NCI-H2196 treated with DMSO at 0.1 percent for 48 hours (cell line): ENCODE measurements around the gene MYOG.

Source experiments
- DNase-seq: peaks from one replicate; lab custom pipeline; 2025; ENCODE audit not compliant: unreplicated experiment; lab: John Stamatoyannopoulos, UW

MYOG gene

GRCh38 chr1:203048086-203048485 is 37.7 kb downstream of the MYOG start:
- DNase-seq: no peak

- DNase-seq: no peak
These were observed 38.7 kb downstream of the MYOG start for GRCh38 chr1:203046984-203047630.

DNA sequence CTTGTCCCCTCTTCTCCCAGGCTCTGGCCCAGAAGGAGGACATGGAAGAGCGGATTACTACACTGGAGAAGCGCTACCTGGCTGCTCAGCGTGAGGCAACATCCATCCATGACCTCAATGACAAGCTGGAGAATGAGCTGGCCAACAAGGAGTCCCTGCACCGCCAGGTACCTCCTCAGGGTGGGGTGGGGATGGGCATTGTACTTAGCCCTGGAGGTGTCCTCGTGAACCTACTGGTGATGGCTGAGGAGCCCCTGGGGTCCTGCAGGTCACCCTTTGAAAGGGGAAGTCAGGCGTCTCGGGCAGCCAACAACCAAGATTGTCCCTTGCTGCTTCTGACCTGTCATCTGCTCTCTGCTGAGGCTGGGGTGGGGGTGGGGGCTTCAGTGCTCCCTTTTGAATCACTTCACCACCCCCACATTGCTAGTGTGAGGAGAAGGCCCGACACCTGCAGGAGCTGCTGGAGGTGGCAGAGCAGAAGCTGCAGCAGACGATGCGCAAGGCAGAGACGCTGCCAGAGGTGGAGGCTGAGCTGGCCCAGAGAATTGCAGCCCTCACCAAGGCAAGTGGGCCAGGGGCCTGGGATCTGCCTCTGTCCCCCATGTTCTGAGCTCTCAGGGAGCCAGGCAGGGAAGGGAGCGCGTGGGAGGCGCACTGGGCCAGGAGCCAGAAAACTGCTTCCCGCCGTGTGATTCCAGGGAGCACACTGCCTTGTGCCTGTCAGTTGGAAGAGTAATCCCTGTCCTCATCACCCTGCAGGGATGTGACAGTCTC is 39.8 kb downstream of the MYOG start:
- DNase-seq: no peak

GRCh38 chr1:203045336-203045735 is 40.5 kb downstream of the MYOG start:
- no peak for DNase-seq

DNA sequence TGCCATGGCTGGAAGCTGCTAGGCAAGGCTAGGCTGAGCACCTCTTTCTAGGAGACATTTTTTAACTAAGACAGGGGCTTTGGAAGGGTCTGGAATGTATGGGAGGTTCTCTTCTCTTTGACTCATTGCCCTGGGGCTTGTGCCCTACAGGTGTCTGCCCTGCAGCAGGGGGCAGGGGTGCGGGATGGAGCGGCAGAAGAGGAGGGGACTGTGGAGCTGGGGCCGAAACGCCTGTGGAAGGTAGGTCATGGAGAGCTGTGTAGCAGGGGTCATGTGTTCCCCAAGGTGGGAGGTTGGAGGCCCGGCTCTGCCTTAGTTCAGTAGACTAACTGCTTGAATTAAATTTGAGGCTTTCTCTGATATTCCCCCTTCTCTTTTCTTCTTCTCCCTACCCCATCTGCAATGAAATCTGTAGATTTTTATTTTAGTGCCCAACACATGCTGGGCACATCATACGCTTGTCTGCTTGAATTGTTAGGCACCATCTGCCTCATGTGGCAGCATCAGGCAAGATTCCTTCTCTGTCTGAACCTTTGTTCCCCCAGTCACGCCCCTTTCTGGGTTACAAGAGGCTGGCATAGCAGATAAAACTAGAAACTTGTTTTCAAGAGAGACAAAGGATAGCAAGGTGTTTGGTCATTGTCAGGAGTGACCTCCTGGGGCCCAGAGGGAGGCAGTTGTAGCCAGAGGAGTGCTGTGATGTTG is 41.1 kb downstream of the MYOG start:
- no peak for DNase-seq

DNA sequence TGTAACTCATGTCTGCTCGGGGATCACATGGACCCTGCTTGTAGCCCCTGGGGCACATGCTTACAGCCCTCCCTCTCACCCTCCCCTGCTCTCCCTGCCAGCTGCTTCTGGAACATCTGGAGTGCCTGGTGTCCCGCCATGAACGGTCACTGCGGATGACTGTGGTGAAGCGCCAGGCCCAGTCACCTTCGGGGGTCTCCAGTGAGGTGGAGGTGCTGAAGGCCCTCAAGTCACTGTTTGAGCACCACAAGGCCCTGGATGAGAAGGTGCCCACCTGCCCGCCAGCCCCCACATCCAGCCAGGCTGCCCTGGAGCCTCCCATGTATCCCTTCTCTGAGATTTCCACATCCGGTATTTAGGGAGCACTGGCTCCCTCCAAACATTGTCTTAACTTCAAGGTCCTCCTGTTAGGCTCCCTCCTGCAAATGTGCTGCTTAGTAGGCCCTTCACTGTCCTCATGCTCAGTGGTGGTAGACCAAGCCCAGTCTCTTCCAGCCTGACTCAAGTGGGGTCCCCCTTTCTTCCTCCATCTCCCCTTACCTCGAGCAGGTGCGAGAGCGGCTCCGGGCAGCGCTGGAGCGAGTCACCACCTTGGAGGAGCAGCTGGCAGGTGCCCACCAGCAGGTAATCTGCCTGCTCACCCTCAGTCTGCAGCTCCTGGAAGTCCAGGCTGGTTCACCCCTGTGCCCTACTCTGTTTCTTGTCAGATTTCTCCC is 41.8 kb downstream of the MYOG start:
- no peak for DNase-seq

GRCh38 chr1:203041351-203041932 is 44.4 kb downstream of the MYOG start:
- DNase-seq: no peak

DNA sequence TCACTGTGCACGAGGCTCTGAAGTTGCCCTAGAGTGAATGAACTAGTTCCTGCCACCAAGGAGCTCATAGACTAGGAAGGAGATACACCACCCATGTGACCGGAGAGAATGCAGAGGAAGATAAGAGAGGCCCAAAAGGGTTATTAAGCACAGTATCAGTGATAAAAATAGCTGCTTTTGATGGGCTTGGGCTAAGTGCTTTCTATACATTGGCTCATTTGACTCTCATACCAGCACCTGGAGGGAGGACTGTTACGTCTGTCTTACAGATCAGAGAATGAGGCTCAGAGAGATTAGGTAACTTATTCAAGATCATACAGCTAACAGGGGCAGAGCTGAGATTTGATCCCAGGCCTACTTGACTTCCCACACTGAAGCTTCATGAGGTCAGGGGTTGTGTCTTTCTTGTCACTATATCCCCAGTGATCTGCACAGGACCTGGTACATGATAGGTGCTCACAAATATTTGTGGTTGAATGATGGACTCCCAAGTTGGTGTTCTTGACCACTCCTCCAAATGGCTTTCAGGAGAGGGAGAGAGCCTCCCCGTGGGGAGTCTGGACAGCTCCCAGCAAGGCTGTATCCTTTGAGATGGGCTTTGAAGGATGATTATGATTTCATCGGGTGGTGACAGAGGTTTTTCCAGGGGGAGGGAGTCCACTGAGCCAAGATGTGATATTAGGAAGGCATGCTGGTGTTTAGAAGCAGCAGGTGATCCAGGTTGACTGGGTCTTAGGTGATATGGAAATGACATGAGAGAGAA is 45.1 kb downstream of the MYOG start:
- DNase-seq: no peak

- no peak for DNase-seq
These were observed 46.0 kb downstream of the MYOG start for GRCh38 chr1:203039609-203040512.

- DNase-seq: peak; percentile 65
These were observed 46.8 kb downstream of the MYOG start for GRCh38 chr1:203038891-203039608.

GRCh38 chr1:203038217-203038741 is 47.5 kb downstream of the MYOG start:
- DNase-seq: no peak

DNA sequence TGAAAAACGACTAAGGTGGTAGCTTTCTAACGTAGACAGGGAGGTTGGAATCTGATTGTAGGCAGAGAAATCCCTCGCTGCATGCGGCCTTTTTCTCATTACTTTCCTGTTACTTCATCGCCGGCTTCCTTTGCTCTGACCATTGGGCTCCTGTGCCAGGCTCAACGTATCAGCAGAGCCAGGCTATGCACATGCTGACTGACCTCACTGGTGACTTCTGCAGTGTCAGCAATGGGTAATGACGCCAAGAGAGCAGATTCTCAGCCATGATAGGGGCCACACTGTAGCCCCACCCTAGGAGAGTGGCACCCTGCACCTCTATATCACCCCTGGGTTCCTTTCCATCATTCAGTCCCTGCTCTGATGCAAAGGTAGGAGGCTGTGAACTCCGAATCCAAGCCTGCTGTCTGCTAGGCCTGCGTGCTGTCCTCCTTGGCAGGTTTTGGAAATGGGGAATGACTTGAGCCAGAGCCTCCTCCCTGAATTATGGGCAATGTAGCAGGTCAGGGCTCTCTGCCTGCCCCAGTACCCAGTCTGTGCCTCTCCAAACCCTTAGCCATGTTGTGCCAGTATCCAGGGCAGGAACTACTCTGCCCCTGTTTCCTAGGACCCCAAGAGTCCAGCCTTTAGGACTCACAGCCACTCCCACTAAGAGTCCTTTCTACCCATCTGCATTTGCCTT is 48.2 kb downstream of the MYOG start:
- no peak for DNase-seq

DNA sequence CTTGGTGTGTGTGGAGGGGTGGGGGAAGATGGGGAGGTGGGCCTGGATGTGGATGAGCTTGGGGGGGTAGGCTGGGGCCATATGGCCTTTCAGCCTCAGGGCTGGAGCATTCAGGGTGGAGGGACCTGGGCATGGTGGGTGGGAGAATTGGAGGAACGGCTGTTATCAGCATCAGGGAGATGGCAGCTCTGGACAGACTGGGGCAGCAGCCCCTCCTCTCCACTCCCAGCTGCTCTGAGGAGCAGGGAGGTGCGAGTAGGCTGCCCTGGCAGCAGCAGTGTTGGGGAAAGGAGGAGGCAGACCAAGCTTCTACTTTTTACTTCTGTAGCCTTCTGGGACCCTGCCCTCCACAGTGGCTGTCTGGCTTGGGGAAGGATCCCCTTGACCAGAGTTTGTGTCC is 49.3 kb downstream of the MYOG start:
- DNase-seq: no peak

DNA sequence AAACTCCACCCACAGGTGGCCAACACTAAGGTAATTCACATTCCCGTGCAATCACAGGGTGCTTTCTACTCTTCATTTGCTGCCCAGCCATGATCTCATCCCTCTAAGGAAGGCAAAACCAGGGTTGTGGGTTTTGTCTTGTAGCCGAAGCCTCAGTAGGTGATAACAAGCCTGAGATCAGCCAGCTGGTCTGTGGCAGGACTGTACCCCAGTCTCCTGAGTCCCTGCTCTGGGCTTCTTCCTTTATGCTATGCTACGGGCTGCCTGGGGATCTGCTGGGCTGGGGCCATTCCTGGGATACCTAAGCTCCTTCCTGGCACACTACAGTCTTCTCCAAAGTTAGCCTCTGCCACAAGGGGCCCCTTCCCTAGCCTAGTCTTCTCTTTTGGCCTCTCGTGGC is 49.7 kb downstream of the MYOG start:
- no peak for DNase-seq

- DNase-seq: no peak
These were observed 50.5 kb downstream of the MYOG start for GRCh38 chr1:203035111-203036000.

DNA sequence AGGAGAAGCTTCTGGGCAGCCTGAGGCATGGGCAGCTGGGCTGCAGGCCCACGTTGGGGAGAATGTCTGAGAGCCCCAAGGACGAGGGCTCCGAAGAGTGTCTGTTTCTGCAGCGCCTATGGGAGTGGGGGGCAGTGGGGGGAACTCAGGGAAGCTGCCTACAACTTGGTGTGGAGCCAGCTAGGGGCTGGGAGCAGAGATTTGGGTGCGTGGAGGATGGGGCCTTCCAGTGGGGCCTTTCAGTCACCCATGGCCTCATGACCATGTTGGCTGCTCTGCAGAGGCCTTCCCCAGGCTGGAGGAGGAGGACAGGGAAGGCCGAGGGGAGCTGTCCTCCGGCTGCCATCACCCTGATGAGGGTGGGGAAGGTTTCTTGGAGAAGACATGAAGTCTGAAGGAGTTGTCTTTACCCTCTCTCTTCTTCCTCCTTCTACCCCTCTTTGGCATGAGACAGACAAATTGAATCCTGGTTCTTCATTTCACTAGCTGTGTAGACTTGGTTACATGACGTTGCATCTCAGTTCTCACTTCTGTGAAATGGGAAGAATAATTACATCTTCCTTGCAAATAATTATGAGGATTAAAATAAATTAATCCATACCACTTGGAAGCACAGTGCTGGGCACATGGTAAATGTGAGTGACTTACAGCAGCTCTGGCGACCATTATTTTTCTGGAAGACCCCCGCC is 51.2 kb downstream of the MYOG start:
- DNase-seq: no peak
